SU-DHL-6 (cell line): Measurements from ENCODE around the gene FLNB.

Experiments
- EZH2phosphoT487 ChIP-seq: fragments of 200-600 bp; sonication (generic), shearing (Covaris generic); conservative IDR thresholded peaks from 2 replicates; pipeline ENCODE4 v1.6.1; 2018; ENCODE audit warnings: mild to moderate bottlenecking, antibody characterized with exemption, low read length, moderate library complexity, mixed read lengths
- TF ChIP-seq, protein P1 (sequence below): fragments of 200-600 bp; sonication (generic); IDR thresholded peaks from one replicate; pipeline ENCODE4 v1.5.1; 2017; ENCODE audit warnings: antibody characterized with exemption, mild to moderate bottlenecking, low read length, moderate library complexity; ENCODE audit not compliant: insufficient read depth, poor library complexity, severe bottlenecking

DNA sequence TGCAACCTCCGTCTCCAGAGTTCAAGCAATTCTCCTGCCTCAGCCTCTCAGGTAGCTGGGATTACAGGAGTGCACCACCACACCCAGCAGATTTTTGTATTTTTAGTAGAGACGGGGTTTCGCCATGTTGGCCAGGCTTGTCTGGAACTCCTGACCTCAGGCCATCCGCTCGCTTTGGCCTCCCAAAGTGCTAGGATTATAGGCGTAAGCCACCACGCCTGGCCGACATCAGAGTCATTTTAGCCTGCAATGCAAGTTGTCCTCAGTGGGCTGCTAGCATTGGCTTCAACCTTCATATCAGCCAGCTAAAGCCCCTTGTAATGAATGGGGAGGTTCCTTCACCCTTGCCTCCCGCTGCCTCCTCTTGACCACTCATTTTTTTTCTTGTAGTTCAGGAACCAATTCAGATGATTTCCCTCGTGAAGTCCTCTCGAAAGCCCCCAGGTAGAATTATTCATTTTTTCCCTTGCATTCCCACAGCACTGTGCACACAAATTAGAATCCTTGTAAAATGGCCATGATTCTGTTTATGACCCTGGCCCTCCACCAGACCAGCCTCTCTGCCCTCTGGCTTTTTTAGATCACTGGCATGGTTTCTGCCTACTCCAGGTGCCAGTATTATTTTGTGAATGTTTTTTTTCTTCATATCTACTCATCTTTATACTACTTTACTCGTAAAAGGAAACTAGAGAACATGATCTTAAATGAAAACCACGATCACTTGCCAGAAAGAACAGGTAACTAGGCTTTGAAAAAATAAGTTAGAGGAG is 29.1 kb downstream of the FLNB start:
- TF ChIP-seq, protein P1, sequence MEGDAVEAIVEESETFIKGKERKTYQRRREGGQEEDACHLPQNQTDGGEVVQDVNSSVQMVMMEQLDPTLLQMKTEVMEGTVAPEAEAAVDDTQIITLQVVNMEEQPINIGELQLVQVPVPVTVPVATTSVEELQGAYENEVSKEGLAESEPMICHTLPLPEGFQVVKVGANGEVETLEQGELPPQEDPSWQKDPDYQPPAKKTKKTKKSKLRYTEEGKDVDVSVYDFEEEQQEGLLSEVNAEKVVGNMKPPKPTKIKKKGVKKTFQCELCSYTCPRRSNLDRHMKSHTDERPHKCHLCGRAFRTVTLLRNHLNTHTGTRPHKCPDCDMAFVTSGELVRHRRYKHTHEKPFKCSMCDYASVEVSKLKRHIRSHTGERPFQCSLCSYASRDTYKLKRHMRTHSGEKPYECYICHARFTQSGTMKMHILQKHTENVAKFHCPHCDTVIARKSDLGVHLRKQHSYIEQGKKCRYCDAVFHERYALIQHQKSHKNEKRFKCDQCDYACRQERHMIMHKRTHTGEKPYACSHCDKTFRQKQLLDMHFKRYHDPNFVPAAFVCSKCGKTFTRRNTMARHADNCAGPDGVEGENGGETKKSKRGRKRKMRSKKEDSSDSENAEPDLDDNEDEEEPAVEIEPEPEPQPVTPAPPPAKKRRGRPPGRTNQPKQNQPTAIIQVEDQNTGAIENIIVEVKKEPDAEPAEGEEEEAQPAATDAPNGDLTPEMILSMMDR = no peak
- no peak for TF ChIP-seq EZH2phosphoT487
